GM18867 (cell line): ENCODE results near the gene BEGAIN.

Experiments
- ATAC-seq: cut with Tn5 transposase; IDR thresholded peaks from one replicate; pipeline ENCODE4 v1.9.1; 2021; ENCODE audit warnings: mild to moderate bottlenecking, moderate library complexity; ENCODE audit not compliant: unreplicated experiment

BEGAIN gene

DNA sequence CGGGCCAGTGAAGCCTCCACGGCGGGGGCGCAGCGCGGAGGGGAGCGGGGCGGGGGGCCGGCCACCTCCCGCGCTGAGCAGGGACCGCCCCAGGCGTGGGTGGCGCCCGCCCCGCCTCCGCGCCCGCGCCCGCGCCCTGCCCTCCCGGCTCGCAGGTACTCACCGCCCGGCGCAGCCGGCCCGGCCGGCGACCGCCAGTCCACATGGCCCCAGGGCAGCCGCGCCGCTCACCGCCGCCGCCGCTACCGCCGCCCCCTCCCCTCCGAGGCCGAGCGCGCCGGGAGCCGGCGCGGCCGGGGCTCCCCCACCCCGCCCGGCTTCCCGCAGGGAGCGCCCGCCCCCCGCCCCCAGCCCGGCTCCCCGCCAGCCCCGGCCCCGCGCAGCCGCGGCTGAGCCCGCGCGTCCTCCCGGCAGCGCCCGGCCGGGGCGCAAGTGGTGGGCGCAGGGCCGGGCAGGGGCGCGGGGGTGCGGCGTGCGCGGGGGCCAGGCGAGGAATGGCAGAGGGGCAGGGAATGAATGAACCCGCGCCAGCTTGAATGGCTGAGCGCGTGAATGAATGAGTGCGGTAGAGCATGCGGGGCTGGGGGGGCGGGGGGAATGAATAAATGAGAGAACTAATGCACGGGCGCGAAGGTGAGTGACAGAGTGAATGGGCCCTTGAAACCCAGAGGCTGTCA, at the start of gene BEGAIN:
BEGAIN (minus strand) TSS at position 332 of the 677 bp plus-strand sequence; CDS start at position 205, 127 bp downstream.
- ATAC-seq: no peak

GRCh38 chr14:100636559-100636958, 49.3 kb upstream of the BEGAIN start:
- no peak for ATAC-seq

GRCh38 chr14:100634026-100634425, 46.8 kb upstream of the BEGAIN start:
- ATAC-seq: no peak

- ATAC-seq: no peak
These were observed 46.2 kb upstream of the BEGAIN start for GRCh38 chr14:100633406-100633805.

GRCh38 chr14:100629696-100630095, 42.5 kb upstream of the BEGAIN start:
- ATAC-seq: no peak

DNA sequence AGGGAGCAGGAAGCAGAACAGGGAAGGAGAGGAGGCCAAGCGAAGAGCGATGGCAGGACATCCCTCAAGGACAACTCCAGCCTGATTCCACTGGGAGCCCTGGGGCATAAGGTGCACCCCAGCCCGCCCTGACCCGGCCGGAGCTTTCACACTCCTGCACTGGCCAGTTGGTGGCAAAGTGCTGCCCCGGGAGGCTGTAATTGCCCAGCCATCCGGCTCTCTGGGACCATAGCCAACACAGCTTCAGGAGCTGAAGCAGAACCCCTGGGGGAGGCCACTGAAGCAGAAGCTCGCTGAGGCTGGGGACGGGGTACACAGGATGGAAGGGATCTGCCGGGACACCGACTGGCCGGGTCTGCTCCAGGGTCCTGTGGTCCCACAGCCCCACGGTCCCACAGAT, 41.9 kb upstream of the BEGAIN start:
- no peak for ATAC-seq

DNA sequence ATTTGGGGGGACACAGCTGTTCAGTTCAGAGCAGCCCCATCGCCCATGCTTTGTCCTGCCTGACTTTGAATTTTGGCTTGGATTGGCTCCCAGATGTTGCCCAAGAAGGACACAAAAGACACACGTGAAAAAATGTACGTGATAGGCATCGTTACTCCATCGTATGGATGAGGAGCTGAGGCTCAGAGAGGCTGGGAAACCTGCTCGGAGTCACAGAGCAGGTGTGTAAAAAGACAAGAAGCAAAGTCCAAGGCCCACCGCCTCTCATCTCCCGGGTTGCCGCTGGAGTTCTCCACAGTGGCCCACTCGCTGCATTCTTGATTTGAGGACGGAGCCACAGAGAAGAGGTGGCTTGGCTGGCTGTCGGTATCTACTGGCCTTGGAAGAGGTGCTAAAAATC, 41.0 kb upstream of the BEGAIN start:
- ATAC-seq: no peak

- ATAC-seq: no peak
These were observed 39.4 kb upstream of the BEGAIN start for GRCh38 chr14:100626614-100627013.

DNA sequence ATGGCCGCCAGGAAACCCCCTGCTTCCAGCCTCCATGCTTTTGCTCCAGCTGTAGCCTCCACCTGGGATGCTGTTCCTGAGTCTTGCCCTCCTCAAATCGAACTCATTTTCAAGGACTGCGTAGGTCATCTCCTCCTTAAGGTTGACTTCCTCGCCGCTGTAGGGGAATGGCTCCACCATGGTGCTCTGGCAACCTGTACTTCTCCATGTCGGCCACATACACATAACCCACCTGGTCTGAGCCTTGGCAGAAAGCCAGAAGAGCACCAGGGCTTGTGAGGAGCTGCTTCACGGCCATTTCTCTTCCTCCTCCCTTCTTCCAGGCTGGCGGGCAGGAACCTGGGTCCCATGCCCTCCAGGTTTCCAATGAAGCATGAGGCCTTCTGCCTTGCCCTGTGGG, 36.7 kb upstream of the BEGAIN start:
- no peak for ATAC-seq

DNA sequence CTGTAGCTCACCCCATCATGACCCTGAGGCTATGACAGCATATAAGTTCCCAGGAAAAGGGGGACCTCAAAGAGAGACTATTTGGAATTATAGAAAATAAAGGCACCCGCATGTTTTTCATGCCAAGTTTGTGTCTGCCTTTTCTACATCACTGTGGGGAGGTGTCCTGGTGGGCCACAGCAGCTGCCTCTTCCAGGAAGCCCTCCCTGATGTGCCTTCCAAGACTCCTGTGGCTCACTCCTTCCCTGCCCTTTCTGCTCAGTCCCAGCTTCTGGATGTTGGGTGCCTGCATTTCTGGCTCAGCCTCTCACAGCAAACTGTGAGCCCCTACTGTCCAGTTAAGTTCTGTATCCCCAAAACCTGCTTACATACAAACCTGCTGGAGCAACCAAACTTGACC, 36.3 kb upstream of the BEGAIN start:
- no peak for ATAC-seq

DNA sequence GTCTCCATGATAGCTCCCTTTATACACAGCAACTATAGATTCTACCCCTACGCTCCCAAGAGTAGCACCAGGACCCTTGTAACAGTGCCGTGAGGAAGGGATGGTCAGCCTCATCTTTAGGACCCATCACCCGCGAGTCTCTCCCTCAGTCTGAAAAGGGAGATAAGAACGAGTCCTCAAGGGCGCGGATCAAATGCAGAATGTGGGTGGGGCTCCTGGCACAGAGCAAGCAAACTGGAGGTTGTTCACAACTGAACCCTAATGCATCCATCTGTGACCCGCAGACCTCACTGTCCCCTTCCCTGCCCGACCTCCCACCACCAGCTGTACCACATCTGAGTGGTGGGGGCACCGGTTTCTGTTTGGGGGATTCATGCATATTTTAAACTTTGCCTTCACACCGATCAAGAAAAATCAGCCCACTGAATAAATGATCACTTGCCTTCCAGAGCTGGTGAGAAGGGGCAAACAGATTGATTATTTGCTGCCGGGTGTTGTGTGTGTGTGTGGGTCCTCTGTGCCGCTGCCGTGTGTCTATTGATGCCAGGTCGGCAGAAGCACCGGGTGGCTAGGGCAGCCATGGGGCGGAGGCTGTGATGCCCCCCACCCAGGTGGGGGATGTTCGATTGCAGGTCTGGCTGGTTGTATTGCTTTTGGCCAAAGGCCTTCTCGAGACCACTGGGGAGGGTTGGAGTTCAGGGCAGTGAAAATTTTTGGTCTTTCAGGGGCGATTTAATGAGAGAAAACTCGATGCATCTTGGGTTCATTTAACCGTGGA, 35.7 kb upstream of the BEGAIN start:
- ATAC-seq: no peak

DNA sequence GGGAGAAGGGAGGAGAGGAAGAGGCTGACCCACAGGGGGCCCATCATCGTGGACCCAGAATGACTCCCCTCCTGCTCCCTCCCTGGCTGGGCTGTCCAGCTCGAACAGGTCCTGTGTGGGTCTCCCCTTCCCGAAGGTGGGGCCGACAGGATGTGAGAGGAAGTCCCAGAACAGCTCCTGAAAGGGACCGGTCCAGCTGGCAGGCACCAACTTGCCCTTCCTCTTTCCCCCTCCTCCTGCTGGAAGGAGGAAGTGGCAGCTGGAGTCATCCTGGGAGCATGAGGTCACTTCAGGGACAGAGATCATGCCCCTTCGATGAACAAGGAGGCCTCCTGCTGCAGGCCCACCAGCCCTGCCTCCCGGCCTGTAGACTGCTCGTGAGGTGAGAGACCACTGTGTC, 35.0 kb upstream of the BEGAIN start:
- no peak for ATAC-seq

DNA sequence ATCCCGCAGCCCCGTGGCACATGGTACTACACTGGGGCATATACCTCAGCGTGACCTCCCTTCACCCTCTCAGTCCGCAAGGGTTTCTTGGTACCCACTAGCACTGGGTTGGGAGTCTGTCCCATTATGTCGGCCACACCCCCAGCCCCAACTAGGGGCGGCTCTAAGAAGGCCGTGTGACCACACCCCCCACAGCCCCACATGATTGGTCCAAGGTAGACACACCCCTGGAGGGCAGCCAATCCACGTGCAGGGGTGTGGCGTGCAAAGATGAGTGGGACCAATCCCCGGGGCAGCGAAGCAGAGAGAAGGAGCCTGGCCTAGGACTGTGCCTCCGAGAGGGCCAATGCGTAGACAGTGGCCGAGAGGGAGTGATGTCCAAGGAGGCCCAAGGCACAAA, 34.6 kb upstream of the BEGAIN start:
- ATAC-seq: no peak

GRCh38 chr14:100620255-100621100, 33.3 kb upstream of the BEGAIN start:
- ATAC-seq: no peak

DNA sequence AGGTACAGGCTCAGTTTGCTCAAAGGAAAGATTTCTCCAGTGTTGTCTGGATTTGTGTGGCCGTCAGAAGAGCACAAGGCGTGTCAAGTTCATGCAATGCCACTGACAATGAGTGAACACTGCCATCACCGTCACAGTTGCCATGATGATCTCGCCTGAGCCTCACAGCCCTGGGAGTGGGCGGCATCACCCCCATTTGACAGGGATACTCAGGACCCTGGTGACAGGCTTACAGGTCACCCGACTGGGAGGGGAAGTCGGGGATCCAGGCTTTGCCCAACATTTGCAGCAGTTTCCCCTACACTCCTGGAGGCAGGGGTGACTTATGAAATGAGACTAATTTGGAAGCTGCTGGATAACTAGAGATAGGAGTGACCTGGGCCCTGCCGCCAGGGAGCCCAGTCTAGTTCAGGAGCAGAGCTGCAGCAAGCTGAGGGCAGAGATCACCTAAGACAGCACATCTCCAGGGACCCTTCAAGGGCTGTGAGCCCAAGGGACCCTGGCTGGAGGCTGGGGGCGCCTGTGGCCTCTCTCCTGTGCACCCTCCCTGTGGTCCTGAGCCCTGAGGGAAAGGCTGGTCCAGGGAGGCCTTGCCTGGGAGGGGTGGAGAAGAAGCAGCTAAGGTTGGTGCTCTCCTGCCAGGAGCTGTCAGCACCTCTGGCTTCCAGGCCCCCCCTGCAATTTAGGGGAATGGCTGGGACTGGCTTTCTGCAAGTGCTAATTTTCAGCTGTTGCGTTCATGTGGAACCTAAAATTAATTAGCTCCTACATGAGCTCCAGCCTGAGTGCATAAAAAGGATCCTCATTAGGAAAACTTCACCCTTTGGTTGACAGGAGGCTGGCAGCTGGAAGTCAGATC, 32.4 kb upstream of the BEGAIN start:
- no peak for ATAC-seq

DNA sequence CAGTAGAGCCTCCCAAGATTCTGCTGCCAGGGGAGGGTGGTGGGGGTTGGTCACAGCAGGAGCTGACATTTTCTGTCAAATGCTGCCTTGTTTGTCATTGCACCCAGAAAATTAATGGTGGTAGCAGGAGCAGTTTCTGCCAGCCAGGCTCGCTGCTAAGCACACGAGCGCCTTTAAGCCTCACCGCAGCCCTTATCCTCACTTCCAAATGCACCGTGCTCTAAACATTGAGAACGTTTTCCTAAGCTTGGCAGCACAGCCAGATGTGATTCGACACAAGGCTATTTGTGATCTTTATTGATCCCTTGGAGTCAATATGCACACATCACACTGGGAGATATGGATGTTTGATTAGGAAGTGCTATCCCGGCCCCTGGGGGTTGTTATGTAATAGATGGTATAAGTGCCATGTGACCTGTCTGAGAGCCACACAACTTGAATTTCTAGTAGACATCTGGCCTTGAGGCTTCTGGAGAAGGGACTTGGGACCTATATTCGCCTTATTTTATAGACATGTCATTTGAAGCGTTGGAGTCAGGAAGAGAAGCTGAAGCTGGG, 31.6 kb upstream of the BEGAIN start:
- ATAC-seq: no peak

DNA sequence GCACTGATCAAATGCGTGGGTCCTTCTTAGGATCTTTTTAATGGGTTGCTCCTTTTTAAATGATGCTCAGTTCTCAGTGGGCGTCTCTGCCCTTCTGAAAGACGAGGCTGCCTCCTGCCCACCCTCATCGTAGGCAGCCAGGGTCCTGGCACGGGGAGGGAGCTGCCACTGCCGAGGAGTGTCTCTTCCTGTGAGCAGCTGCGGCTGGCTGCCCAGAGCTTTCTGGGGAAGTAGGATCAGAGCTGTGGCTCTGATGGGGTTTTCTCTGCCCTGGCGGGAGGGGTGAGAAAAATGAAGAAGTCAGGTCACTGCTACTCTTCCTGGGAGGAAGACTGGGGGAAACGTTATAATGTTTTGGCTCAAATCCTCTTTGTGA, 31.1 kb upstream of the BEGAIN start:
- ATAC-seq: no peak

GRCh38 chr14:100617410-100618317, 30.4 kb upstream of the BEGAIN start:
- ATAC-seq: no peak

DNA sequence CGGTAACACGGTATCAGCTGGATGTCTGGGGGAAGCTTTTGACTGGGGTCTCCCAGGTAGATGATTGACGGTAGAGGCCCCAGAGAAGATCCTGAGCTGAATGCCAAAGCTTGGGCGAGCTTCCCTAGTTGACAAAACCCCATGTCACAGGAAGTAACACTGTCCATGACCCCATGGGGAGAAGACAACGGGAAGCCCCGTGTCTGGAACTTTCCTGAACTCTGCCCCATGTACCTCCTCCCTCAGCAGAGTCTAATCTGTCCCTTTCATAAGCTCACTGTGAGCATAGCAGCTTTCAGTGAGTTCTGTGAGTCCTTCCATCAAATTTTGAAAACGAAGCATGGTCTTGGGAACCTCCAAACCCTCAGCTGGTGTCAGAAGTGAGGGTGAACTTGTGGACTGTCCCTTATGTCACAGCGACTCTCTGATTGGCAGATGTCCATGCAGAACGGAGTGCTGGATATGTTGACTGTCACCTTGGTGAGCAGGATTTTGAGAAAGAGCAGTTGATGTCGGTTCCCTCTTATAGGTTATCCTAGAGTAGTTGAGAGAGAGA, 29.7 kb upstream of the BEGAIN start:
- no peak for ATAC-seq
